Muscle of leg (tissue), 11 donors: Measurements from ENCODE around the gene PIK3CA. TPM values are rescaled to one million over a fixed set of nuclear protein-coding genes. Genes with fewer than 3 reads are reported as not detected.
A peak's percentile ranks its signal among the peaks of the same experiment; 100 is the strongest.
"Not testable (repeated sequence)": the region's sequence is repeated elsewhere in the genome, so short reads cannot be mapped to it uniquely, and the experiment has no call there.

Experiments used
- DNase-seq: peaks from one replicate; pipeline ENCODE4 v3.0.0; 2013
- H3K27ac ChIP-seq: one replicate; pipeline ENCODE4 v1.5.1; 2013; ENCODE audit warnings: mild to moderate bottlenecking, low read length, control low read depth
- H3K27me3 ChIP-seq: one replicate; pipeline ENCODE4 v1.6.1; 2013; ENCODE audit warnings: low read length; ENCODE audit not compliant: control insufficient read depth, insufficient read depth
- H3K36me3 ChIP-seq: one replicate; pipeline ENCODE4 v1.6.1; 2013; ENCODE audit warnings: low read length; ENCODE audit not compliant: control insufficient read depth, insufficient read depth
- H3K4me1 ChIP-seq: one replicate; pipeline ENCODE4 v1.6.1; 2013; ENCODE audit warnings: low read length; ENCODE audit not compliant: control insufficient read depth, insufficient read depth
- H3K4me3 ChIP-seq: one replicate; pipeline ENCODE4 v1.5.1; 2013; ENCODE audit warnings: low read length, control low read depth
- H3K9me3 ChIP-seq: replicated peaks from 2 replicates; pipeline ENCODE4 v1.6.1; 2013; ENCODE audit warnings: low read depth, low read length; ENCODE audit not compliant: control insufficient read depth
- WGBS: methylation state at CpG from one replicate; pipeline ENCODE4 v1.1.5; 2013; ENCODE audit warnings: missing lambda C conversion rate; ENCODE audit not compliant: insufficient coverage; 5-methylcytosine and 5-hydroxymethylcytosine counted together
- polyA plus RNA-seq, 8 donors: library from polyadenylated mRNA; unstranded; fragments of 120-200 nt; gene quantifications; one replicate each; pipeline versions ENCODE4 v1.2.1 to v1.2.3, GENCODE V29; 2013; ENCODE audit warnings: inconsistent platforms in 1 of 8, low replicate concordance in 1 of 8; ENCODE audit not compliant: insufficient read length in 8 of 8, insufficient read depth in 1 of 8
- total RNA-seq: library from RNA; stranded (reverse); fragments of 120-200 nt; gene quantifications from one replicate; pipeline ENCODE4 v1.2.4, GENCODE V29; 2013

Gene PIK3CA
- total and polyA plus RNA-seq, 9 donors = 12.6 to 27.5 (median 22.4) TPM

GRCh38 chr3:179190581-179190980 lies 42.4 kb downstream of the PIK3CA start:
- no CpG with 5 or more reads among the region's 6 CpGs for whole genome bisulfite sequencing
- no peaks in the 10 kb centered on the region for H3K36me3 ChIP-seq
- no peaks in the 10 kb centered on the region for H3K27me3 ChIP-seq

GRCh38 chr3:179192542-179192941 lies 44.4 kb downstream of the PIK3CA start:
- Histone ChIP-seq H3K27ac (no peak overlapping the region), H3K4me1 (peaks cover 12% of the 10 kb centered on the region), H3K36me3 (no peaks in the 10 kb centered on the region), H3K4me3 (no peak overlapping the region), H3K27me3 (no peaks in the 10 kb centered on the region), H3K9me3 (no peaks in the 10 kb centered on the region)
- WGBS = no CpG with 5 or more reads among the region's 3 CpGs
- no peak for DNase-seq

More at GRCh38 chr3:179190581-179190980, 42.4 kb downstream of the PIK3CA start:
- H3K4me3 ChIP-seq = no peak overlapping the region
- peaks cover 12% of the 10 kb centered on the region for H3K4me1 ChIP-seq
- no peak for DNase-seq
- H3K27ac ChIP-seq = peak overlapping the region; percentile 85
- H3K9me3 ChIP-seq = no peaks in the 10 kb centered on the region

- no peak for DNase-seq
- H3K36me3 ChIP-seq = no peaks in the 10 kb centered on the region
- H3K9me3 ChIP-seq = no peaks in the 10 kb centered on the region
- no CpG with 5 or more reads among the region's 4 CpGs for WGBS
- H3K4me3 ChIP-seq = no peak overlapping the region
- no peaks in the 10 kb centered on the region for H3K27me3 ChIP-seq
- H3K4me1 ChIP-seq = peaks cover 10% of the 10 kb centered on the region
- H3K27ac ChIP-seq = no peak overlapping the region
These were observed 46.8 kb downstream of the PIK3CA start for GRCh38 chr3:179194931-179195330.

- H3K27ac ChIP-seq = no peak overlapping the region
- no peaks in the 10 kb centered on the region for H3K9me3 ChIP-seq
- no peaks in the 10 kb centered on the region for H3K27me3 ChIP-seq
- no peaks in the 10 kb centered on the region for H3K36me3 ChIP-seq
- DNase-seq = peak; percentile 30
- H3K4me1 ChIP-seq = peaks cover 2% of the 10 kb centered on the region
- no CpG with 5 or more reads among the region's 1 CpG for WGBS
- no peak overlapping the region for H3K4me3 ChIP-seq
These were observed 47.9 kb downstream of the PIK3CA start for GRCh38 chr3:179196098-179196497.

GRCh38 chr3:179196700-179197099 lies 48.5 kb downstream of the PIK3CA start:
- peaks cover 1% of the 10 kb centered on the region for H3K36me3 ChIP-seq
- no peaks in the 10 kb centered on the region for H3K27me3 ChIP-seq
- no peaks in the 10 kb centered on the region for H3K4me1 ChIP-seq
- DNase-seq = no peak
- H3K9me3 ChIP-seq = no peaks in the 10 kb centered on the region
- no peak overlapping the region for H3K4me3 ChIP-seq
- 88% methylated on average over 2 of the region's 4 CpGs for WGBS
- no peak overlapping the region for H3K27ac ChIP-seq

- no peaks in the 10 kb centered on the region for H3K4me1 ChIP-seq
- WGBS = 100% methylated on average over 1 of the region's 2 CpGs
- H3K9me3 ChIP-seq = no peaks in the 10 kb centered on the region
- H3K36me3 ChIP-seq = peaks cover 7% of the 10 kb centered on the region
- no peaks in the 10 kb centered on the region for H3K27me3 ChIP-seq
- no peak for DNase-seq
- H3K4me3 ChIP-seq = no peak overlapping the region
- H3K27ac ChIP-seq = no peak overlapping the region
These were observed 52.6 kb downstream of the PIK3CA start for GRCh38 chr3:179200790-179201189.

GRCh38 chr3:179215550-179215949 lies 67.4 kb downstream of the PIK3CA start:
- WGBS = no CpG with 5 or more reads among the region's 1 CpG
- not testable (repeated sequence) for H3K27ac ChIP-seq
- peaks cover 12% of the 10 kb centered on the region for H3K36me3 ChIP-seq

GRCh38 chr3:179218213-179218612 lies 70.1 kb downstream of the PIK3CA start:
- H3K27ac ChIP-seq, DNase-seq, H3K4me3 ChIP-seq, H3K4me1 ChIP-seq, H3K9me3 ChIP-seq, H3K36me3 ChIP-seq, H3K27me3 ChIP-seq: not testable (repeated sequence)
- WGBS = no CpG with 5 or more reads among the region's 1 CpG

More at GRCh38 chr3:179215550-179215949, 67.4 kb downstream of the PIK3CA start:
- not testable (repeated sequence) for H3K9me3 ChIP-seq, DNase-seq, H3K4me1 ChIP-seq, H3K27me3 ChIP-seq, H3K4me3 ChIP-seq

GRCh38 chr3:179223548-179223947 lies 75.4 kb downstream of the PIK3CA start:
- no peaks in the 10 kb centered on the region for H3K9me3 ChIP-seq
- no peaks in the 10 kb centered on the region for H3K36me3 ChIP-seq
- 83% methylated on average over 1 of the region's 2 CpGs for WGBS

GRCh38 chr3:179224584-179224983 lies 76.4 kb downstream of the PIK3CA start:
- WGBS = 100% methylated on average over 1 of the region's 1 CpG
- Histone ChIP-seq H3K27me3 (no peaks in the 10 kb centered on the region), H3K4me1 (no peaks in the 10 kb centered on the region), H3K9me3 (no peaks in the 10 kb centered on the region), H3K4me3 (no peak overlapping the region), H3K27ac (no peak overlapping the region), H3K36me3 (no peaks in the 10 kb centered on the region)
- peak; percentile 3 for DNase-seq

More at GRCh38 chr3:179223548-179223947, 75.4 kb downstream of the PIK3CA start:
- DNase-seq = no peak
- H3K4me1 ChIP-seq = no peaks in the 10 kb centered on the region
- H3K27me3 ChIP-seq = no peaks in the 10 kb centered on the region
- H3K4me3 ChIP-seq = no peak overlapping the region
- no peak overlapping the region for H3K27ac ChIP-seq

GRCh38 chr3:179227349-179227748 lies 79.2 kb downstream of the PIK3CA start:
- H3K4me3 ChIP-seq = no peak overlapping the region
- no peaks in the 10 kb centered on the region for H3K27me3 ChIP-seq
- peaks cover 8% of the 10 kb centered on the region for H3K36me3 ChIP-seq
- no peaks in the 10 kb centered on the region for H3K4me1 ChIP-seq
- WGBS = 86% methylated on average over 1 of the region's 3 CpGs
- no peak for DNase-seq
- no peaks in the 10 kb centered on the region for H3K9me3 ChIP-seq
- H3K27ac ChIP-seq = no peak overlapping the region
